SU-DHL-6 (cell line): ENCODE data around the gene CYP26B1.

ENCODE experiments used
- EZH2phosphoT487 ChIP-seq: fragments of 200-600 bp; sonication (generic), shearing (Covaris generic); conservative IDR thresholded peaks from 2 replicates; pipeline ENCODE4 v1.6.1; 2018; ENCODE audit warnings: mild to moderate bottlenecking, antibody characterized with exemption, low read length, moderate library complexity, mixed read lengths
- TF ChIP-seq, protein P1 (sequence below): fragments of 200-600 bp; sonication (generic); IDR thresholded peaks from one replicate; pipeline ENCODE4 v1.5.1; 2017; ENCODE audit warnings: antibody characterized with exemption, mild to moderate bottlenecking, low read length, moderate library complexity; ENCODE audit not compliant: insufficient read depth, poor library complexity, severe bottlenecking

DNA sequence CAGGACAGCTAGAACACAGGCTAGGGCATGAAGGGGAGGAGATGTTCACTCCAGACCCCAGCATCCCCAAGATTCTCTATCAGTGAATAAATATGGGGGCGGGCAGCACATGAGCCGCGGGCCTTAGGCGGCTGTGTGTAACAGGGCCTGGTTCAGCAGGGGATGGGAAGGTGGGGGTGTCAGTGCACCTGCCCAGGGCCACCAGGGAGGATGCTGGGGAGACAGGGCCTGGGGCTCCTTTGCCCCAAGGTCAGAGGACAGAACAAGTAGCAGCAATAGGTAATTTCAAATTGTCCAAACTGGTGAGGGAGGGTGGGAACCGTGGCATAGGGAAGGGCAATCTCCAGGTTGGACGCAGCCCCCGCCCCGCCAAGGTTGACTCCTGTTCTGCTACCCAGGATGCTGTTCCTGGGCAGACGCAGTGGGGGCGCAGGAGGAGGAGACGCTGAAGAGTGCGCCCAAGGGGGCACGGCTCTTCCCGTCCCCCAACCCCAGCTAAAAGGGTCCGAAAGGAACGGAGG lies 16.2 kb downstream of the CYP26B1 start:
- TF ChIP-seq, protein P1, sequence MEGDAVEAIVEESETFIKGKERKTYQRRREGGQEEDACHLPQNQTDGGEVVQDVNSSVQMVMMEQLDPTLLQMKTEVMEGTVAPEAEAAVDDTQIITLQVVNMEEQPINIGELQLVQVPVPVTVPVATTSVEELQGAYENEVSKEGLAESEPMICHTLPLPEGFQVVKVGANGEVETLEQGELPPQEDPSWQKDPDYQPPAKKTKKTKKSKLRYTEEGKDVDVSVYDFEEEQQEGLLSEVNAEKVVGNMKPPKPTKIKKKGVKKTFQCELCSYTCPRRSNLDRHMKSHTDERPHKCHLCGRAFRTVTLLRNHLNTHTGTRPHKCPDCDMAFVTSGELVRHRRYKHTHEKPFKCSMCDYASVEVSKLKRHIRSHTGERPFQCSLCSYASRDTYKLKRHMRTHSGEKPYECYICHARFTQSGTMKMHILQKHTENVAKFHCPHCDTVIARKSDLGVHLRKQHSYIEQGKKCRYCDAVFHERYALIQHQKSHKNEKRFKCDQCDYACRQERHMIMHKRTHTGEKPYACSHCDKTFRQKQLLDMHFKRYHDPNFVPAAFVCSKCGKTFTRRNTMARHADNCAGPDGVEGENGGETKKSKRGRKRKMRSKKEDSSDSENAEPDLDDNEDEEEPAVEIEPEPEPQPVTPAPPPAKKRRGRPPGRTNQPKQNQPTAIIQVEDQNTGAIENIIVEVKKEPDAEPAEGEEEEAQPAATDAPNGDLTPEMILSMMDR, result no peak
- TF ChIP-seq EZH2phosphoT487, result no peak
